Endothelial cell of umbilical vein (primary cell): ENCODE measurements around the gene MMS19. TPM values are rescaled to one million over a fixed set of nuclear protein-coding genes. Genes with fewer than 3 reads are reported as not detected.

Source experiments
- BruUV-seq: library from RNA; stranded (reverse); fragments of 400-500 nt; replicated peaks from 2 replicates; lab custom pipeline; 2021; lab: Mats Ljungman, UMichigan
- CTCF ChIA-PET: fragments of 300-600, 350-600 bp; sonication (Branson Sonifier 250); formaldehyde crosslinking; loops from one replicate; lab custom pipeline; 2021; ENCODE audit warnings: antibody characterized with exemption, inconsistent platforms; lab: Charles Lee
- POLR2A ChIA-PET: fragments of 300-600, 350-600 bp; sonication (Branson Sonifier 250); formaldehyde crosslinking; loops from one replicate; lab custom pipeline; 2021; ENCODE audit warnings: antibody characterized with exemption, inconsistent platforms; lab: Charles Lee
- DNase-seq: peaks from one replicate; pipeline ENCODE4 v3.0.0-alpha.2; 2011; ENCODE audit warnings: low read depth, low spot score
- FAIRE-seq: peaks from 2 replicates; lab custom pipeline; 2011; peaks lifted over from hg19 to GRCh38; lab: Jason Lieb, UNC
- H2AFZ ChIP-seq: 2 replicates; pipeline ENCODE4 v1.6.0; 2012; ENCODE audit warnings: low read depth, low read length, control low read depth, inconsistent platforms
- H3K27ac ChIP-seq: 2 replicates; pipeline ENCODE4 v1.5.1; 2011; ENCODE audit warnings: low read depth, mild to moderate bottlenecking, control low read depth, low read length, moderate library complexity; ENCODE audit not compliant: insufficient read depth
- H3K27me3 ChIP-seq, 2 experiments: 2 replicates each; pipeline versions ENCODE4 v1.6.0 to v1.6.1; 2011; ENCODE audit warnings: low read length in 2 of 2, mixed read lengths in 1 of 2; ENCODE audit not compliant: control insufficient read depth in 2 of 2, insufficient read depth in 2 of 2
- H3K36me3 ChIP-seq, 2 experiments: 2 replicates in 1 of 2; 3 replicates in 1 of 2; pipeline ENCODE4 v1.5.1; 2011; ENCODE audit warnings: low read length in 2 of 2, mild to moderate bottlenecking in 1 of 2, moderate library complexity in 1 of 2; ENCODE audit not compliant: control insufficient read depth in 2 of 2, insufficient read depth in 2 of 2; ENCODE audit errors: extremely low read depth in 1 of 2
- H3K4me1 ChIP-seq: 3 replicates; pipeline ENCODE4 v1.5.1; 2011; ENCODE audit warnings: mild to moderate bottlenecking, low read length; ENCODE audit not compliant: control insufficient read depth, insufficient read depth; ENCODE audit errors: extremely low read depth
- H3K4me2 ChIP-seq: 2 replicates; pipeline ENCODE4 v1.6.1; 2011; ENCODE audit warnings: low read length, control low read depth, mixed read lengths; ENCODE audit not compliant: insufficient read depth
- H3K4me3 ChIP-seq, 3 experiments: fragments of 200-600 bp in 1 of 3; sonication (generic), shearing (Covaris generic) in 1 of 3; replicated peaks in 1 of 3; 2 replicates each; pipeline ENCODE4 v1.5.1; 2011 to 2016; ENCODE audit warnings: control low read depth in 3 of 3, low read length in 3 of 3, mild to moderate bottlenecking in 2 of 3, inconsistent platforms in 1 of 3, low read depth in 1 of 3, moderate library complexity in 1 of 3; ENCODE audit not compliant: insufficient read depth in 1 of 3
- H3K79me2 ChIP-seq: 2 replicates; pipeline ENCODE4 v1.6.0; 2012; ENCODE audit warnings: low read length, inconsistent platforms; ENCODE audit not compliant: control insufficient read depth, insufficient read depth
- H3K9ac ChIP-seq: replicated peaks from 2 replicates; pipeline ENCODE3; 2011; ENCODE audit warnings: low read length, control low read depth; ENCODE audit not compliant: insufficient read depth; ENCODE audit errors: extremely low read depth
- H3K9me1 ChIP-seq: replicated peaks from 3 replicates; pipeline ENCODE4 v1.6.0; 2011; ENCODE audit warnings: mild to moderate bottlenecking, low read length; ENCODE audit not compliant: control insufficient read depth, insufficient read depth; ENCODE audit errors: extremely low read depth
- H3K9me3 ChIP-seq: replicated peaks from 2 replicates; pipeline ENCODE4 v1.5.1; 2012; ENCODE audit warnings: low read length, inconsistent platforms; ENCODE audit not compliant: control insufficient read depth, insufficient read depth
- H4K20me1 ChIP-seq: replicated peaks from 2 replicates; pipeline ENCODE3; 2011; ENCODE audit warnings: mild to moderate bottlenecking, low read length; ENCODE audit not compliant: control insufficient read depth, insufficient read depth; ENCODE audit errors: extremely low read depth
- CTCF ChIP-seq, 2 donors: IDR thresholded peaks; 1 replicate in 1 of 2; 2 replicates in 1 of 2; pipeline ENCODE4 v1.5.1; 2011; ENCODE audit warnings: low read length in 2 of 2, mild to moderate bottlenecking in 2 of 2, moderate library complexity in 2 of 2, control low read depth in 1 of 2, inconsistent platforms in 1 of 2, low read depth in 1 of 2; ENCODE audit not compliant: insufficient read depth in 1 of 2; ENCODE audit errors: extremely low read depth in 1 of 2
- EZH2 ChIP-seq: IDR thresholded peaks from 2 replicates; pipeline ENCODE4 v1.6.1; 2012; ENCODE audit warnings: borderline replicate concordance, low read depth, mild to moderate bottlenecking, moderate library complexity, low read length, inconsistent platforms; ENCODE audit not compliant: severe bottlenecking
- FOS ChIP-seq: IDR thresholded peaks from 2 replicates; pipeline ENCODE4 v1.6.1; 2011; ENCODE audit warnings: mild to moderate bottlenecking, low read length, moderate library complexity, borderline replicate concordance; ENCODE audit not compliant: insufficient read depth
- GATA2 ChIP-seq: IDR thresholded peaks from 2 replicates; pipeline ENCODE4 v1.7.0; 2011; ENCODE audit warnings: low read depth, mild to moderate bottlenecking, moderate library complexity, mixed read lengths, low read length; ENCODE audit not compliant: insufficient read length, insufficient read depth
- JUN ChIP-seq: IDR thresholded peaks from 2 replicates; pipeline ENCODE4 v1.6.1; 2011; ENCODE audit warnings: borderline replicate concordance, low read depth; ENCODE audit not compliant: insufficient read length, insufficient read depth
- MAX ChIP-seq: IDR thresholded peaks from 2 replicates; pipeline ENCODE4 v1.6.1; 2011; ENCODE audit not compliant: insufficient read depth, insufficient read length
- MYC ChIP-seq: IDR thresholded peaks from one replicate; pipeline ENCODE4 v1.6.1; 2011; ENCODE audit warnings: mild to moderate bottlenecking, low read depth, low read length
- POLR2A ChIP-seq: IDR thresholded peaks from 2 replicates; pipeline ENCODE4 v1.6.1; 2012; ENCODE audit warnings: low read depth, mild to moderate bottlenecking, control low read depth, low read length
- POLR2AphosphoS5 ChIP-seq: IDR thresholded peaks from 2 replicates; pipeline ENCODE4 v1.6.1; 2012; ENCODE audit warnings: low read depth, mild to moderate bottlenecking, control low read depth, low read length, moderate library complexity; ENCODE audit not compliant: insufficient read depth
- dilution Hi-C: fragments of 300-500 bp; cut with MboI; formaldehyde crosslinking; loops from one replicate; pipeline ENCODE4 v1.15.0; 2019; ENCODE audit warnings: low sequenced_read_pairs; ENCODE audit not compliant: extremely low pct_ligation_motif_present
- intact Hi-C: fragments of 100-400 bp; cut with micrococcal nuclease; formaldehyde crosslinking; loops from one replicate; pipeline ENCODE4 v1.10.0; 2022
- polyA plus RNA-seq, 4 experiments: library from polyadenylated mRNA; depleted of rRNA in 3 of 4; stranded (reverse) in 3 of 4; unstranded in 1 of 4; fragments of >200 nt; gene quantifications; 2 replicates each; pipeline versions ENCODE4 v1.2.1 to v1.2.3, GENCODE V29; 2011 to 2012; ENCODE audit warnings: missing spikeins in 1 of 4
- total RNA-seq: library from RNA; stranded (reverse); gene quantifications from 2 replicates; pipeline ENCODE4 v1.2.3, GENCODE V29; 2021

MMS19 gene
- total and polyA plus RNA-seq, 2 donors (not counting 3 experiments of a cell fraction or from before 2014, with no cell fraction given) = 95.2 to 123 TPM

- CTCF ChIA-PET = interaction anchor here (1.0 to 3.1 kb wide), 4 partner anchors 13 to 33 kb away, joined by 3 to 12 read pairs (median 9); partner anchors contain the start of gene UBTD1
- no peak overlapping the region for H3K9ac ChIP-seq
- H2AFZ ChIP-seq = no peak overlapping the region
- POLR2A ChIA-PET = interaction anchor here (0.6 kb wide), 1 partner anchor 29 kb away, joined by 6 read pairs; no protein-coding TSS in a partner anchor
- peaks cover 28% of the 10 kb centered on the region for H3K4me1 ChIP-seq
- DNase-seq (no peak), FAIRE-seq (no peak)
- no peaks in the 10 kb centered on the region for H3K9me3 ChIP-seq
- no peaks in the 10 kb centered on the region for H3K9me1 ChIP-seq
- no peak overlapping the region for H3K27ac ChIP-seq
- BruUV-seq = no TSS peak
- no peaks in the 10 kb centered on the region for H3K36me3 ChIP-seq
- TF ChIP-seq FOS (no peak), GATA2 (no peak), JUN (no peak), MYC (no peak), EZH2 (no peak), MAX (no peak), POLR2A (no peak), CTCF (IDR thresholded peaks at IDR 0.05; ENCODE audit: extremely low read depth in 1 of 2, insufficient read depth in 1 of 2, low read depth in 1 of 2, low read length in 2 of 2) (no peak), POLR2AphosphoS5 (no peak)
- intact Hi-C loops = no loop called here
- H3K27me3 ChIP-seq = no peaks in the 10 kb centered on the region
- no peaks in the 10 kb centered on the region for H4K20me1 ChIP-seq
- dilution Hi-C loops = no loop called here
- H3K79me2 ChIP-seq = peaks cover 15% of the 10 kb centered on the region
- no peak overlapping the region for H3K4me3 ChIP-seq
- H3K4me2 ChIP-seq = no peak overlapping the region
Measured at GRCh38 chr10:97520978-97521761, 22.9 kb upstream of the MMS19 start.
